WTC11 (cell line): Measurements from ENCODE around the gene NRXN3. TPM values are rescaled to one million over a fixed set of nuclear protein-coding genes. Genes with fewer than 3 reads are reported as not detected.

Experiments
- ATAC-seq: fragments of 200-7000 bp; cut with Tn5 transposase; 2 replicates; pipeline ENCODE4 v1.10.0; 2021; ENCODE audit warnings: mild to moderate bottlenecking, moderate library complexity
- CTCF ChIA-PET: fragments of 300-600 bp; sonication (Branson Sonifier 250); formaldehyde crosslinking; loops from one replicate; lab custom pipeline; 2021; ENCODE audit warnings: antibody characterized with exemption; lab: Charles Lee
- POLR2A ChIA-PET: fragments of 350-600 bp; sonication (Branson Sonifier 250); formaldehyde crosslinking; loops from one replicate; lab custom pipeline; 2021; ENCODE audit warnings: antibody characterized with exemption; lab: Charles Lee
- DNase-seq: peaks from one replicate; pipeline ENCODE4 v3.0.0; 2021; ENCODE audit warnings: low spot score
- H3K27ac Mint-ChIP-seq: 2 replicates; pipeline ENCODE4 v1.8.0; 2021; ENCODE audit warnings: mixed read lengths
- H3K27me3 Mint-ChIP-seq: 2 replicates; pipeline ENCODE4 v1.8.0; 2021; ENCODE audit warnings: low read depth, mild to moderate bottlenecking, moderate library complexity, mixed read lengths
- H3K36me3 Mint-ChIP-seq: 2 replicates; pipeline ENCODE4 v1.8.0; 2021; ENCODE audit warnings: mixed read lengths
- H3K4me1 Mint-ChIP-seq: 2 replicates; pipeline ENCODE4 v1.8.0; 2022; ENCODE audit warnings: mixed read lengths
- H3K4me3 Mint-ChIP-seq: 2 replicates; pipeline ENCODE4 v1.8.0; 2021; ENCODE audit warnings: mild to moderate bottlenecking, moderate library complexity, mixed read lengths
- H3K9me3 Mint-ChIP-seq: 2 replicates; pipeline ENCODE4 v1.8.0; 2021; ENCODE audit warnings: mixed read lengths
- ARID4B ChIP-seq: sonication (generic); formaldehyde crosslinking; IDR thresholded peaks from 2 replicates; pipeline ENCODE4 v1.8.0; 2023; ENCODE audit warnings: missing genetic modification reagents, mild to moderate bottlenecking, borderline replicate concordance
- ATF1 ChIP-seq: sonication (generic); formaldehyde crosslinking; IDR thresholded peaks from 2 replicates; pipeline ENCODE4 v1.8.1; 2023; ENCODE audit warnings: mild to moderate bottlenecking, moderate library complexity, missing genetic modification reagents
- CREB1 ChIP-seq: sonication (generic); formaldehyde crosslinking; IDR thresholded peaks from 2 replicates; pipeline ENCODE4 v1.8.0; 2023; ENCODE audit warnings: mild to moderate bottlenecking, missing genetic modification reagents
- ELF4 ChIP-seq: sonication (generic); formaldehyde crosslinking; IDR thresholded peaks from 2 replicates; pipeline ENCODE4 v1.8.1; 2022; ENCODE audit warnings: low read depth, mild to moderate bottlenecking, moderate library complexity, missing genetic modification reagents
- FOXJ3 ChIP-seq: sonication (generic); formaldehyde crosslinking; IDR thresholded peaks from 2 replicates; pipeline ENCODE4 v1.9.0; 2021; ENCODE audit warnings: missing genetic modification reagents, mild to moderate bottlenecking, borderline replicate concordance
- FOXK1 ChIP-seq: sonication (generic); formaldehyde crosslinking; IDR thresholded peaks from 2 replicates; pipeline ENCODE4 v1.8.0; 2022; ENCODE audit warnings: mild to moderate bottlenecking, moderate library complexity, missing genetic modification reagents
- GRHL2 ChIP-seq: fragments of 250-450 bp; sonication (Bioruptor Pico); IDR thresholded peaks from 2 replicates; pipeline ENCODE4 v1.8.0; 2022; ENCODE audit warnings: mild to moderate bottlenecking, moderate library complexity; ENCODE audit not compliant: insufficient replicate concordance, severe bottlenecking
- IRF1 ChIP-seq: sonication (generic); formaldehyde crosslinking; IDR thresholded peaks from 2 replicates; pipeline ENCODE4 v1.8.0; 2023; ENCODE audit warnings: missing genetic modification reagents
- MYBL2 ChIP-seq: sonication (generic); formaldehyde crosslinking; IDR thresholded peaks from 2 replicates; pipeline ENCODE4 v1.8.1; 2023; ENCODE audit warnings: mild to moderate bottlenecking, moderate library complexity, missing genetic modification reagents
- PREB ChIP-seq: sonication (generic); formaldehyde crosslinking; IDR thresholded peaks from 2 replicates; pipeline ENCODE4 v1.8.1; 2022; ENCODE audit warnings: mild to moderate bottlenecking, missing genetic modification reagents, moderate library complexity, borderline replicate concordance
- SP1 ChIP-seq: sonication (generic); formaldehyde crosslinking; conservative IDR thresholded peaks from 2 replicates; pipeline ENCODE4 v1.8.1; 2022; ENCODE audit warnings: missing genetic modification reagents
- TEAD1 ChIP-seq: sonication (generic); formaldehyde crosslinking; IDR thresholded peaks from 2 replicates; pipeline ENCODE4 v1.8.0; 2022; ENCODE audit warnings: mild to moderate bottlenecking, missing genetic modification reagents
- USF1 ChIP-seq: sonication (generic); formaldehyde crosslinking; IDR thresholded peaks from 2 replicates; pipeline ENCODE4 v1.8.0; 2022; ENCODE audit warnings: mild to moderate bottlenecking, missing genetic modification reagents
- USF2 ChIP-seq: sonication (generic); formaldehyde crosslinking; IDR thresholded peaks from 2 replicates; pipeline ENCODE4 v1.8.1; 2023; ENCODE audit warnings: mild to moderate bottlenecking, missing genetic modification reagents, moderate library complexity
- ZBTB43 ChIP-seq: sonication (generic); formaldehyde crosslinking; IDR thresholded peaks from 2 replicates; pipeline ENCODE4 v1.8.1; 2023; ENCODE audit warnings: mild to moderate bottlenecking, missing genetic modification reagents
- ZNF416 ChIP-seq: fragments of 250-450 bp; sonication (Bioruptor Pico); IDR thresholded peaks from 2 replicates; pipeline ENCODE4 v1.9.0; 2021; ENCODE audit warnings: mild to moderate bottlenecking, inconsistent platforms
- ZSCAN18 ChIP-seq: fragments of 250-450 bp; sonication (Bioruptor Pico); IDR thresholded peaks from 2 replicates; pipeline ENCODE4 v2.1.2; 2022; ENCODE audit warnings: mild to moderate bottlenecking, moderate library complexity
- total RNA-seq: library from RNA; stranded (reverse); gene quantifications from 3 replicates; pipeline ENCODE4 v1.2.3, GENCODE V29; 2021

Gene NRXN3
- total RNA-seq, 1 experiment from 2014 or later = 3.0 TPM

GRCh38 chr14:78852040-78852439 is 681.9 kb downstream of the NRXN3 start:
- no peak overlapping the region for H3K4me3 Mint-ChIP-seq
- peaks cover 39% of the 10 kb centered on the region for H3K4me1 Mint-ChIP-seq
- CTCF ChIA-PET = interaction anchor here (0.7 to 3.8 kb wide), 2 partner anchors 50 to 94 kb away, joined by 3 to 16 read pairs; no protein-coding TSS in a partner anchor
- POLR2A ChIA-PET = interaction anchor here (0.5 kb wide), 1 partner anchor 638 kb away, joined by 5 read pairs; no protein-coding TSS in a partner anchor
- no peaks in the 10 kb centered on the region for H3K36me3 Mint-ChIP-seq
- H3K9me3 Mint-ChIP-seq = no peaks in the 10 kb centered on the region
- H3K27ac Mint-ChIP-seq = no peak overlapping the region
- TF ChIP-seq SP1 (no peak), TEAD1 (CRISPR knock-in tag) (no peak), CREB1 (CRISPR knock-in tag) (no peak), PREB (no peak), ATF1 (no peak), FOXK1 (no peak), GRHL2 (CRISPR knock-in tag) (no peak), ZSCAN18 (no peak), ARID4B (CRISPR knock-in tag) (no peak), USF2 (CRISPR knock-in tag) (no peak), ZNF416 (CRISPR knock-in tag) (no peak), ELF4 (CRISPR knock-in tag) (no peak), FOXJ3 (CRISPR knock-in tag) (no peak), IRF1 (CRISPR knock-in tag) (no peak), ZBTB43 (CRISPR knock-in tag) (no peak), USF1 (CRISPR knock-in tag) (no peak), MYBL2 (CRISPR knock-in tag) (no peak)
- DNase-seq (no peak), ATAC-seq (no peak)
- H3K27me3 Mint-ChIP-seq = no peaks in the 10 kb centered on the region
